ENCODE results near the gene TNNI3K. TPM values are rescaled to one million over a fixed set of nuclear protein-coding genes. Genes with fewer than 3 reads are reported as not detected.

Gene TNNI3K
- total and polyA plus RNA-seq, 8 donors: 0.34 to 2.2 (median 0.39) TPM; not detected in 2

DNA sequence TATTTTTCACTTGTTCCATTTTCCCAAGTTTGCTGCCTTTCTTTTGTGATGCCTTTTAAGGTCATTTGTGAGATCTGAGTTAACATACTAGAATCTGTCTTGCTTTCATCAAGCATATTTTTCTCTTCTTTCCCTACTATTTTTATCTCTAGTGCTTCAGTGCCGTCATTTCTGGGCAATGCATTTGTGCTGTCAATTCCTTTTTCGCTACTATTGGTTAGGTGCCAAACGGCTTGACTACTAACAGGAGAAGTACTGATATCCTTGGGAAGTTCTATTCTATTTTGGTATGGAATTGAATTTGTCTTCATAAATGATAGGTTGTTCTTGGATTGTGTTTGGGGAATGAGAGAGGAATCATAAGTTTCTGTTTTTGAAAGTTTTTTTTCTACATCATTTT lies 235.1 kb downstream of the TNNI3K start:
- DNase-seq: no peak
- TF ChIP-seq, protein P1, sequence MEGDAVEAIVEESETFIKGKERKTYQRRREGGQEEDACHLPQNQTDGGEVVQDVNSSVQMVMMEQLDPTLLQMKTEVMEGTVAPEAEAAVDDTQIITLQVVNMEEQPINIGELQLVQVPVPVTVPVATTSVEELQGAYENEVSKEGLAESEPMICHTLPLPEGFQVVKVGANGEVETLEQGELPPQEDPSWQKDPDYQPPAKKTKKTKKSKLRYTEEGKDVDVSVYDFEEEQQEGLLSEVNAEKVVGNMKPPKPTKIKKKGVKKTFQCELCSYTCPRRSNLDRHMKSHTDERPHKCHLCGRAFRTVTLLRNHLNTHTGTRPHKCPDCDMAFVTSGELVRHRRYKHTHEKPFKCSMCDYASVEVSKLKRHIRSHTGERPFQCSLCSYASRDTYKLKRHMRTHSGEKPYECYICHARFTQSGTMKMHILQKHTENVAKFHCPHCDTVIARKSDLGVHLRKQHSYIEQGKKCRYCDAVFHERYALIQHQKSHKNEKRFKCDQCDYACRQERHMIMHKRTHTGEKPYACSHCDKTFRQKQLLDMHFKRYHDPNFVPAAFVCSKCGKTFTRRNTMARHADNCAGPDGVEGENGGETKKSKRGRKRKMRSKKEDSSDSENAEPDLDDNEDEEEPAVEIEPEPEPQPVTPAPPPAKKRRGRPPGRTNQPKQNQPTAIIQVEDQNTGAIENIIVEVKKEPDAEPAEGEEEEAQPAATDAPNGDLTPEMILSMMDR (IDR thresholded peaks at IDR 0.05): no peak
- intact Hi-C loops (cut with DNase I): no loop called here
- no peak for FAIRE-seq
- Histone ChIP-seq H3K9me3 (no peaks in the 10 kb centered on the region), H3K4me1 (no peaks in the 10 kb centered on the region), H3K36me3 (no peaks in the 10 kb centered on the region), H3K27ac (no peak overlapping the region), H3K27me3 (no peaks in the 10 kb centered on the region), H3K4me3 (no peak overlapping the region)
- no peak for ATAC-seq
- WGBS, 2 donors: 29 to 42% methylated on average over 3 of the region's 3 CpGs

DNA sequence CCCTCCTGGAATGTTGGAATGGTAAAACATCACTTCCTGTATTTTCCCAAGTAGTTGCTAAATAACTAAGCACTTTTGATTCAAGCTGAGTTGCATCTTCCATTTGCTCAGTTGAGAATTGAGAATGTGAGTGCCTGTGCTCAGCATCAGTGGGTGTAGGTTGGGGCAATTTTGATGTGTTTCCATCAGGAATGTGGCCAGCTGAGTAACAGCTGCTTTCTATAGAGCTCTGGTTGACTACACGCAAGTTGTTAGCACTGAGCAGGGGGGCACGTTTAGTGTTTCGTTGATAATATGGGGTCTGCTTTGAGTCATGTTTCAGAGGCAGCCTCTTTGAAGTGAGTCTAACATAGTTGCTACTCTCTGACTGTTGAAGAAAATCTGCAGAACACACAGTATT lies 235.7 kb downstream of the TNNI3K start:
- DNase-seq: no peak
- Histone ChIP-seq H3K4me3 (no peak overlapping the region), H3K27ac (no peak overlapping the region), H3K9me3 (no peaks in the 10 kb centered on the region), H3K36me3 (no peaks in the 10 kb centered on the region), H3K27me3 (no peaks in the 10 kb centered on the region), H3K4me1 (no peaks in the 10 kb centered on the region)
- no peak for ATAC-seq
- TF ChIP-seq, protein P1 (IDR thresholded peaks at IDR 0.05): no peak
- WGBS, 2 donors: 15 to 24% methylated on average over 3 of the region's 3 CpGs
- no peak for FAIRE-seq
- intact Hi-C loops (cut with DNase I): no loop called here

DNA sequence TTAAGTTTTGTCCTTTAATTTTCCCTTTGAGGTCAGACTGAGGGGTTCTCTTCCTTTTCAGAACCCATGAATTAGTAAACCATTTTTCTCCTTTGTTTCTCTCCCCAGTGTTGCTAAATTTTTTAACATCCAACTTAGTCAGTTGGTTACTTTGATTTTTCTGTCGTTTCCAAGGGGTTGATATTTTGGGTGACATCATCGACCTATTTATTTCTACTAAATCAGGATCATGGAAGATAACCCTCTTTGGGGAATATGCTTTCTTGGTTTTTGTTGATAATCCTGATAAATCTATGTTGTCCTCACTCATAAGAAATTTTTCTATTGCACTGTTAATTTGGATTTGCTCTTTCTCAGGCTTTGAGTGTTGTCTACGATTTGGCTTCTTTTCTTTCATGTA lies 236.3 kb downstream of the TNNI3K start:
- TF ChIP-seq, protein P1 (IDR thresholded peaks at IDR 0.05): no peak
- intact Hi-C loops (cut with DNase I): no loop called here
- Histone ChIP-seq H3K4me1 (no peaks in the 10 kb centered on the region), H3K4me3 (no peak overlapping the region), H3K27me3 (no peaks in the 10 kb centered on the region), H3K36me3 (no peaks in the 10 kb centered on the region), H3K27ac (no peak overlapping the region), H3K9me3 (no peaks in the 10 kb centered on the region)
- DNase-seq (no peak), ATAC-seq (no peak), FAIRE-seq (no peak)
- 21 to 35% methylated on average over 3 of the region's 3 CpGs for WGBS, 2 donors

GRCh38 chr1:74474585-74474984 lies 239.4 kb downstream of the TNNI3K start:
- H3K36me3 ChIP-seq: no peaks in the 10 kb centered on the region
- TF ChIP-seq, protein P1 (IDR thresholded peaks at IDR 0.05): no peak
- FAIRE-seq: no peak
- intact Hi-C loops (cut with DNase I): no loop called here
- no peak overlapping the region for H3K4me3 ChIP-seq
- H3K27me3 ChIP-seq: no peaks in the 10 kb centered on the region
- ATAC-seq: no peak
- H3K27ac ChIP-seq: no peak overlapping the region
- WGBS, 2 donors: 52 to 56% methylated on average over 6 of the region's 6 CpGs
- H3K4me1 ChIP-seq: no peaks in the 10 kb centered on the region
- DNase-seq: no peak
- no peaks in the 10 kb centered on the region for H3K9me3 ChIP-seq

GRCh38 chr1:74478979-74479378 lies 243.8 kb downstream of the TNNI3K start:
- Histone ChIP-seq H3K36me3 (no peaks in the 10 kb centered on the region), H3K27me3 (no peaks in the 10 kb centered on the region), H3K27ac (no peak overlapping the region), H3K4me1 (no peaks in the 10 kb centered on the region), H3K9me3 (no peaks in the 10 kb centered on the region), H3K4me3 (no peak overlapping the region)
- ATAC-seq (no peak), FAIRE-seq (no peak), DNase-seq (no peak)
- TF ChIP-seq, protein P1 (IDR thresholded peaks at IDR 0.05): no peak
- 19 to 20% methylated on average over 2 of the region's 2 CpGs for WGBS, 2 donors
- intact Hi-C loops (cut with DNase I): no loop called here
